ENCODE data around the gene USP19.

Gene USP19

GRCh38 chr3:49111347-49111746 is 9.3 kb downstream of the USP19 start:
- TF ChIP-seq CTCF (conservative IDR thresholded peaks at IDR 0.05), result no peak
- H3K27ac ChIP-seq, result no peak overlapping the region

DNA sequence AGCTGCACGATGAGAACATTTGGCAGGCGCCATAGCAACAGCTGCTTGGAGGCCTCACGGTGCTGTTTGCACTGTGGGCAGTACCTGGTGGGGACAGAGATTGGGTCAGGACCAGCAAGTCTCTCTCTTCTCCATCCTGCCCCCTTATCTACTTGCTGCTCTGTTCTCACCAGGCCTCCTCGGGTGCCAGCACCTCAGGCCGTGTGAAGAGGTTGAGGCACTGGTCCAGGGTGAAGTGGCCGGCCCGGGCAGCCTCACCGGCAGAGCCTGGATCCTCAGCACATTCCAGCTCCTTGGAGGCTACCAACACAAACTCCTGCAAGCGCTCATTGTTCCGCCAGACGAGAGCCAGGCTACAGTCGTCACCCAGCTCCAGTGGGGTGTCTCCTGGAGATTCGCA is 9.8 kb downstream of the USP19 start:
- no peak for TF ChIP-seq CTCF (conservative IDR thresholded peaks at IDR 0.05)
- no peak overlapping the region for H3K27ac ChIP-seq

- TF ChIP-seq CTCF (conservative IDR thresholded peaks at IDR 0.05), result no peak
Measured at GRCh38 chr3:49108346-49108745, 12.3 kb downstream of the USP19 start.

GRCh38 chr3:49104427-49105291 is 16.0 kb downstream of the USP19 start, which contains the start of gene QARS1:
QARS1 (minus strand) TSS chr3:49104757; CDS start chr3:49104733, 24 bp downstream.
- TF ChIP-seq CTCF (conservative IDR thresholded peaks at IDR 0.05), result no peak
- peak within 1 kb of the TSS; percentile 95 for H3K27ac ChIP-seq

More at GRCh38 chr3:49108346-49108745, 12.3 kb downstream of the USP19 start:
- H3K27ac ChIP-seq, result no peak overlapping the region

- TF ChIP-seq CTCF (conservative IDR thresholded peaks at IDR 0.05), result no peak
- peak overlapping the region; percentile 95 for H3K27ac ChIP-seq
Measured at GRCh38 chr3:49104052-49104426, 16.6 kb downstream of the USP19 start.

- TF ChIP-seq CTCF (conservative IDR thresholded peaks at IDR 0.05), result no peak
- H3K27ac ChIP-seq, result no peak overlapping the region
Measured at GRCh38 chr3:49100046-49100615, 20.5 kb downstream of the USP19 start.

DNA sequence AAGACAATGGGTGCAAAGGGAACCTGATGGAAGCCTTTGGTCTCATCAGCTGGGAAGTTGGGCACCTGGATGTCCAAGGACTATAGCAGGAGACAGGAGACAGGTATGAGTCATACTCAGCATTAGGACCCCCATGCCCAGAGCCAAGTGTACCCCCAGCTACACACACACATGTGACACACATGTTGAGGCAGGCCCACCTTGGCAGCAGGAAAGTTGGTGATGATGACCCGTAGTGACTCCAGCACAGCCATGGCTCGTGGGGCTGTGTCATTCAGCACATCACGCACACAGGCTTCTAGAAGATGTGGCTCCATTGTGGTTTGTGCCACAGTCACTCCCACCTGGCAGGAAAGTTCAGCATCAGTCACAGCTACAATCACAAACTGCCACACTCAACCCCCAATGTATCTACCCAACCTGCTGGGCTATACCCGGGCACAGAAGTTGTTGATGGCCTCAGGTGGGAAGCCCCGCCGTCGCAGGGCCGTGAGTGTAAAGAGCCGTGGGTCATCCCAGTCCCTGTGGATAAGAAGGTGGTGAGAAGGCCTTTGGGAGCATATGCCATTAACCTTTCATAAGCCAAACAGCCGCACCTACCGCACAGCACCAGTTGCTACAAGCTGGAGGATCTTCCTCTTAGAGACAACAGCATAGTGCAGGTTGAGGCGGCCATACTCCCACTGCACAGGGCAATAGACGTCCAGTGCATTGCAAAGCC is 21.6 kb downstream of the USP19 start:
- no peak overlapping the region for H3K27ac ChIP-seq
- TF ChIP-seq CTCF (conservative IDR thresholded peaks at IDR 0.05), result no peak
